PC-9 (cell line): Measurements from ENCODE around the gene TBX2. TPM values are rescaled to one million over a fixed set of nuclear protein-coding genes. Genes with fewer than 3 reads are reported as not detected.

ENCODE experiments used
- BruUV-seq: library from RNA; stranded (reverse); fragments of 400-500 nt; replicated peaks from 2 replicates; lab custom pipeline; 2021; lab: Mats Ljungman, UMichigan
- CTCF ChIA-PET: fragments of 300-600 bp; sonication (Branson Sonifier 250); formaldehyde crosslinking; loops from one replicate; lab custom pipeline; 2022; ENCODE audit warnings: antibody characterized with exemption; lab: Charles Lee
- POLR2A ChIA-PET: fragments of 300-600 bp; sonication (Branson Sonifier 250); formaldehyde crosslinking; loops from one replicate; lab custom pipeline; 2022; ENCODE audit warnings: antibody characterized with exemption; ENCODE audit not compliant: unreplicated experiment; lab: Charles Lee
- DNase-seq, 2 experiments: peaks; one replicate each; pipeline versions ENCODE4 v3.0.0 to v3.0.0-alpha.2; 2015 to 2022; ENCODE audit warnings: mixed read lengths in 1 of 2
- H2AFZ ChIP-seq: fragments of 200-600 bp; sonication (generic); 2 replicates; pipeline ENCODE4 v1.8.1; 2017; ENCODE audit warnings: antibody characterized with exemption
- H3F3A ChIP-seq: fragments of 200-600 bp; sonication (generic); 2 replicates; pipeline ENCODE4 v1.8.1; 2017; ENCODE audit warnings: antibody characterized with exemption, mild to moderate bottlenecking, low read depth; ENCODE audit not compliant: insufficient read depth
- H3K27ac ChIP-seq: fragments of 200-600 bp; sonication (generic); 2 replicates; pipeline ENCODE4 v1.6.1; 2016; ENCODE audit warnings: mixed run types
- H3K27me3 ChIP-seq: fragments of 200-600 bp; sonication (generic); 2 replicates; pipeline ENCODE4 v1.6.1; 2016; ENCODE audit warnings: low read depth, mixed run types; ENCODE audit not compliant: insufficient read depth
- H3K36me3 ChIP-seq: fragments of 200-600 bp; sonication (generic); 2 replicates; pipeline ENCODE4 v1.6.1; 2016; ENCODE audit warnings: low read depth, mixed run types
- H3K4me1 ChIP-seq: fragments of 200-600 bp; sonication (generic); replicated peaks from 2 replicates; pipeline ENCODE4 v1.6.1; 2016; ENCODE audit warnings: mixed run types; ENCODE audit not compliant: insufficient read depth
- H3K4me2 ChIP-seq: fragments of 200-600 bp; sonication (generic); 2 replicates; pipeline ENCODE4 v1.6.1; 2017; ENCODE audit warnings: mixed run types
- H3K4me3 ChIP-seq: fragments of 200-600 bp; sonication (generic); 2 replicates; pipeline ENCODE4 v1.6.1; 2016; ENCODE audit warnings: mixed run types
- H3K79me2 ChIP-seq: fragments of 200-600 bp; sonication (generic); 2 replicates; pipeline ENCODE4 v1.6.1; 2017; ENCODE audit warnings: low read depth, mixed run types
- H3K9me2 ChIP-seq: fragments of 200-600 bp; sonication (generic); 2 replicates; pipeline ENCODE4 v1.8.1; 2017; ENCODE audit warnings: mild to moderate bottlenecking; ENCODE audit not compliant: insufficient read depth
- H3K9me3 ChIP-seq: fragments of 200-600 bp; sonication (generic); 2 replicates; pipeline ENCODE4 v1.8.1; 2016; ENCODE audit warnings: low read depth; ENCODE audit not compliant: insufficient read depth
- H4K20me1 ChIP-seq: fragments of 200-600 bp; sonication (generic); 2 replicates; pipeline ENCODE4 v1.8.1; 2017; ENCODE audit not compliant: insufficient read depth
- EZH2 ChIP-seq: fragments of 200-600 bp; sonication (generic); IDR thresholded peaks from 2 replicates; pipeline ENCODE4 v1.8.0; 2017; ENCODE audit warnings: antibody characterized with exemption, low read depth
- intact Hi-C: fragments of 100-400 bp; cut with micrococcal nuclease; formaldehyde crosslinking; loops from one replicate; pipeline ENCODE4 v1.10.0; 2022; ENCODE audit not compliant: unreplicated experiment
- total RNA-seq: library from RNA; stranded (reverse); gene quantifications from 2 replicates; pipeline ENCODE4 v1.2.3, GENCODE V29; 2021
- TF ChIP-seq, protein P1 (sequence below): fragments of 200-600 bp; sonication (generic); conservative IDR thresholded peaks from 2 replicates; pipeline ENCODE4 v1.6.1; 2017; ENCODE audit warnings: mixed run types, antibody characterized with exemption, mild to moderate bottlenecking, moderate library complexity

Gene TBX2
- total RNA-seq, 1 experiment from 2014 or later: 0.44 TPM

GRCh38 chr17:61362852-61363600 lies 36.6 kb upstream of the TBX2 start:
- no peaks in the 10 kb centered on the region for H4K20me1 ChIP-seq
- TF ChIP-seq EZH2: no peak
- TF ChIP-seq, protein P1, sequence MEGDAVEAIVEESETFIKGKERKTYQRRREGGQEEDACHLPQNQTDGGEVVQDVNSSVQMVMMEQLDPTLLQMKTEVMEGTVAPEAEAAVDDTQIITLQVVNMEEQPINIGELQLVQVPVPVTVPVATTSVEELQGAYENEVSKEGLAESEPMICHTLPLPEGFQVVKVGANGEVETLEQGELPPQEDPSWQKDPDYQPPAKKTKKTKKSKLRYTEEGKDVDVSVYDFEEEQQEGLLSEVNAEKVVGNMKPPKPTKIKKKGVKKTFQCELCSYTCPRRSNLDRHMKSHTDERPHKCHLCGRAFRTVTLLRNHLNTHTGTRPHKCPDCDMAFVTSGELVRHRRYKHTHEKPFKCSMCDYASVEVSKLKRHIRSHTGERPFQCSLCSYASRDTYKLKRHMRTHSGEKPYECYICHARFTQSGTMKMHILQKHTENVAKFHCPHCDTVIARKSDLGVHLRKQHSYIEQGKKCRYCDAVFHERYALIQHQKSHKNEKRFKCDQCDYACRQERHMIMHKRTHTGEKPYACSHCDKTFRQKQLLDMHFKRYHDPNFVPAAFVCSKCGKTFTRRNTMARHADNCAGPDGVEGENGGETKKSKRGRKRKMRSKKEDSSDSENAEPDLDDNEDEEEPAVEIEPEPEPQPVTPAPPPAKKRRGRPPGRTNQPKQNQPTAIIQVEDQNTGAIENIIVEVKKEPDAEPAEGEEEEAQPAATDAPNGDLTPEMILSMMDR: no peak
- no peak overlapping the region for H3K4me3 ChIP-seq
- intact Hi-C loops: no loop called here
- H3K4me2 ChIP-seq: peak overlapping the region; percentile 31
- H2AFZ ChIP-seq: no peak overlapping the region
- H3F3A ChIP-seq: peaks cover 5% of the 10 kb centered on the region; the same call in 1 of the 2 replicates
- no peak overlapping the region for H3K27ac ChIP-seq
- H3K9me2 ChIP-seq: no peaks in the 10 kb centered on the region
- BruUV-seq: no TSS peak
- H3K9me3 ChIP-seq: no peaks in the 10 kb centered on the region
- H3K4me1 ChIP-seq: peaks cover 29% of the 10 kb centered on the region
- ChIA-PET POLR2A (no interaction called here), CTCF (no interaction called here)
- no peak for DNase-seq
- H3K79me2 ChIP-seq: no peaks in the 10 kb centered on the region
- H3K27me3 ChIP-seq: no peaks in the 10 kb centered on the region
- H3K36me3 ChIP-seq: no peaks in the 10 kb centered on the region

GRCh38 chr17:61363601-61364462 lies 35.8 kb upstream of the TBX2 start:
- H3K9me2 ChIP-seq: no peaks in the 10 kb centered on the region
- H3K4me3 ChIP-seq: no peak overlapping the region
- no peaks in the 10 kb centered on the region for H3K9me3 ChIP-seq
- H3K27ac ChIP-seq: no peak overlapping the region
- TF ChIP-seq EZH2: no peak
- TF ChIP-seq, protein P1: no peak
- BruUV-seq: no TSS peak
- ChIA-PET CTCF (no interaction called here), POLR2A (no interaction called here)
- H4K20me1 ChIP-seq: no peaks in the 10 kb centered on the region
- no peak overlapping the region for H3K4me2 ChIP-seq
- no peaks in the 10 kb centered on the region for H3K36me3 ChIP-seq
- no peak overlapping the region for H2AFZ ChIP-seq
- H3F3A ChIP-seq: peaks cover 5% of the 10 kb centered on the region; the same call in 1 of the 2 replicates
- H3K4me1 ChIP-seq: peaks cover 29% of the 10 kb centered on the region
- DNase-seq: no peak
- intact Hi-C loops: no loop called here
- H3K27me3 ChIP-seq: no peaks in the 10 kb centered on the region
- H3K79me2 ChIP-seq: no peaks in the 10 kb centered on the region

- intact Hi-C loops: no loop called here
- H3K4me1 ChIP-seq: peaks cover 29% of the 10 kb centered on the region
- no peaks in the 10 kb centered on the region for H3K27me3 ChIP-seq
- H3K27ac ChIP-seq: no peak overlapping the region
- no peak for TF ChIP-seq EZH2
- TF ChIP-seq, protein P1: no peak
- ChIA-PET CTCF (no interaction called here), POLR2A (no interaction called here)
- DNase-seq: no peak
- no peak overlapping the region for H2AFZ ChIP-seq
- H3K4me3 ChIP-seq: no peak overlapping the region
- no peaks in the 10 kb centered on the region for H3K9me3 ChIP-seq
- H3K79me2 ChIP-seq: no peaks in the 10 kb centered on the region
- no TSS peak for BruUV-seq
- H4K20me1 ChIP-seq: no peaks in the 10 kb centered on the region
- H3K9me2 ChIP-seq: no peaks in the 10 kb centered on the region
- no peak overlapping the region for H3K4me2 ChIP-seq
- H3K36me3 ChIP-seq: no peaks in the 10 kb centered on the region
- H3F3A ChIP-seq: peaks cover 5% of the 10 kb centered on the region; the same call in 1 of the 2 replicates
Measured at GRCh38 chr17:61364463-61364846, 35.2 kb upstream of the TBX2 start.
